SJSA1 (cell line): ENCODE measurements around the gene DLX2. TPM values are rescaled to one million over a fixed set of nuclear protein-coding genes. Genes with fewer than 3 reads are reported as not detected.
"Not testable (repeated sequence)": the region's sequence is repeated elsewhere in the genome, so short reads cannot be mapped to it uniquely, and the experiment has no call there.

ENCODE experiments used
- DNase-seq, 2 experiments: peaks; one replicate each; pipeline ENCODE4 v3.0.0-alpha.2; 2015 to 2020; ENCODE audit warnings: low spot score in 2 of 2, low read depth in 1 of 2
- H3K27ac ChIP-seq: fragments of 250-450 bp; sonication (Bioruptor Pico); 2 replicates; pipeline ENCODE4 v1.5.1; 2020; ENCODE audit warnings: mild to moderate bottlenecking, moderate library complexity
- H3K27me3 ChIP-seq: fragments of 250-450 bp; sonication (Bioruptor Pico); replicated peaks from 2 replicates; pipeline ENCODE4 v1.5.1; 2020; ENCODE audit warnings: mild to moderate bottlenecking, moderate library complexity
- H3K36me3 ChIP-seq: fragments of 250-450 bp; sonication (Bioruptor Pico); 2 replicates; pipeline ENCODE4 v1.5.1; 2020; ENCODE audit warnings: mild to moderate bottlenecking
- H3K4me1 ChIP-seq: fragments of 250-450 bp; sonication (Bioruptor Pico); replicated peaks from 2 replicates; pipeline ENCODE4 v1.6.1; 2021; ENCODE audit warnings: mild to moderate bottlenecking
- H3K4me3 ChIP-seq: fragments of 250-450 bp; sonication (Bioruptor Pico); 2 replicates; pipeline ENCODE4 v1.5.1; 2020; ENCODE audit warnings: mild to moderate bottlenecking
- H3K9me3 ChIP-seq: fragments of 250-450 bp; sonication (Bioruptor Pico); replicated peaks from 2 replicates; pipeline ENCODE4 v1.5.1; 2020; ENCODE audit warnings: mild to moderate bottlenecking
- total RNA-seq: library from RNA; depleted of rRNA; stranded (reverse); fragments of >200 nt; shearing (Covaris generic); gene quantifications from 2 replicates; pipeline ENCODE4 v1.2.3, GENCODE V29; 2014

Gene DLX2
- total RNA-seq, 1 experiment from 2014 or later, result 0.92 TPM

- Histone ChIP-seq H3K27ac (no peak overlapping the region), H3K4me3 (no peak overlapping the region), H3K27me3 (no peaks in the 10 kb centered on the region), H3K36me3 (no peaks in the 10 kb centered on the region), H3K9me3 (no peaks in the 10 kb centered on the region), H3K4me1 (peaks cover 11% of the 10 kb centered on the region)
- no peak for DNase-seq
Measured at GRCh38 chr2:172116107-172116506, 13.4 kb upstream of the DLX2 start.

GRCh38 chr2:172114579-172114978 is 11.9 kb upstream of the DLX2 start:
- H3K27me3 ChIP-seq, result no peaks in the 10 kb centered on the region
- peaks cover 11% of the 10 kb centered on the region for H3K4me1 ChIP-seq
- no peak for DNase-seq
- H3K4me3 ChIP-seq, result no peak overlapping the region
- no peak overlapping the region for H3K27ac ChIP-seq
- H3K9me3 ChIP-seq, result no peaks in the 10 kb centered on the region
- H3K36me3 ChIP-seq, result no peaks in the 10 kb centered on the region

GRCh38 chr2:172114176-172114575 is 11.5 kb upstream of the DLX2 start:
- not testable (repeated sequence) for H3K36me3 ChIP-seq, H3K27ac ChIP-seq, H3K4me3 ChIP-seq, H3K4me1 ChIP-seq, H3K27me3 ChIP-seq, H3K9me3 ChIP-seq
- peak in 1 of 2 experiments; percentile 6 for DNase-seq

GRCh38 chr2:172113617-172114016 is 10.9 kb upstream of the DLX2 start:
- no peaks in the 10 kb centered on the region for H3K36me3 ChIP-seq
- no peak overlapping the region for H3K4me3 ChIP-seq
- H3K27ac ChIP-seq, result 0 out of 2 replicates have a peak overlapping the region, but pooled peaks have one; percentile 2
- H3K4me1 ChIP-seq, result peaks cover 2% of the 10 kb centered on the region
- peak in 1 of 2 experiments; percentile 33 for DNase-seq
- H3K9me3 ChIP-seq, result no peaks in the 10 kb centered on the region
- H3K27me3 ChIP-seq, result no peaks in the 10 kb centered on the region

GRCh38 chr2:172109988-172110811 is 7.5 kb upstream of the DLX2 start:
- Histone ChIP-seq H3K27me3 (no peaks in the 10 kb centered on the region), H3K4me3 (no peak overlapping the region), H3K9me3 (no peaks in the 10 kb centered on the region), H3K36me3 (no peaks in the 10 kb centered on the region), H3K4me1 (peaks cover 10% of the 10 kb centered on the region), H3K27ac (no peak overlapping the region)
- DNase-seq, result peak in 1 of 2 experiments; percentile 31

GRCh38 chr2:172109256-172109987 is 6.7 kb upstream of the DLX2 start:
- Histone ChIP-seq H3K9me3 (no peaks in the 10 kb centered on the region), H3K27me3 (no peaks in the 10 kb centered on the region), H3K36me3 (no peaks in the 10 kb centered on the region), H3K27ac (no peak overlapping the region), H3K4me3 (no peak overlapping the region), H3K4me1 (peaks cover 10% of the 10 kb centered on the region)
- peak in 1 of 2 experiments; percentile 25 for DNase-seq

GRCh38 chr2:172108587-172108930 is 5.9 kb upstream of the DLX2 start:
- Histone ChIP-seq H3K4me3 (no peak overlapping the region), H3K36me3 (no peaks in the 10 kb centered on the region), H3K4me1 (peaks cover 16% of the 10 kb centered on the region), H3K27ac (no peak overlapping the region), H3K9me3 (no peaks in the 10 kb centered on the region), H3K27me3 (no peaks in the 10 kb centered on the region)
- no peak for DNase-seq

GRCh38 chr2:172107690-172108586 is 5.2 kb upstream of the DLX2 start:
- H3K4me3 ChIP-seq, result no peak overlapping the region
- H3K4me1 ChIP-seq, result peaks cover 22% of the 10 kb centered on the region
- no peaks in the 10 kb centered on the region for H3K36me3 ChIP-seq
- H3K27ac ChIP-seq, result no peak overlapping the region
- no peaks in the 10 kb centered on the region for H3K9me3 ChIP-seq
- no peak for DNase-seq
- no peaks in the 10 kb centered on the region for H3K27me3 ChIP-seq

GRCh38 chr2:172106108-172106961 is 3.6 kb upstream of the DLX2 start:
- DNase-seq, result peak in 1 of 2 experiments; percentile 32
- H3K27me3 ChIP-seq, result no peaks in the 10 kb centered on the region
- H3K9me3 ChIP-seq, result no peaks in the 10 kb centered on the region
- H3K4me3 ChIP-seq, result peak overlapping the region; percentile 12; the same call in 1 of the 2 replicates
- no peak overlapping the region for H3K27ac ChIP-seq
- no peaks in the 10 kb centered on the region for H3K36me3 ChIP-seq
- H3K4me1 ChIP-seq, result peaks cover 29% of the 10 kb centered on the region

GRCh38 chr2:172105471-172106107 is 2.9 kb upstream of the DLX2 start:
- H3K4me3 ChIP-seq, result no peak overlapping the region
- H3K36me3 ChIP-seq, result no peaks in the 10 kb centered on the region
- DNase-seq, result peak in 1 of 2 experiments; percentile 33
- no peaks in the 10 kb centered on the region for H3K9me3 ChIP-seq
- peaks cover 31% of the 10 kb centered on the region for H3K4me1 ChIP-seq
- H3K27ac ChIP-seq, result no peak overlapping the region
- H3K27me3 ChIP-seq, result no peaks in the 10 kb centered on the region

GRCh38 chr2:172103471-172104272 is 972 bp upstream of the DLX2 start:
- H3K4me3 ChIP-seq, result peak overlapping the region; percentile 50; the same call in 1 of the 2 replicates

More at GRCh38 chr2:172103471-172104272, 972 bp upstream of the DLX2 start:
- Histone ChIP-seq H3K27ac (no peak overlapping the region), H3K27me3 (no peaks in the 10 kb centered on the region), H3K36me3 (no peaks in the 10 kb centered on the region), H3K9me3 (no peaks in the 10 kb centered on the region), H3K4me1 (peaks cover 40% of the 10 kb centered on the region)
- DNase-seq, result peak; percentile 75 to 90
